Chondrocyte (in vitro differentiated cells): ENCODE results near the gene FASN. TPM values are rescaled to one million over a fixed set of nuclear protein-coding genes. Genes with fewer than 3 reads are reported as not detected.
"Not testable (repeated sequence)": the region's sequence is repeated elsewhere in the genome, so short reads cannot be mapped to it uniquely, and the experiment has no call there.

Experiments
- DNase-seq: peaks from one replicate; pipeline ENCODE4 v3.0.0; 2021; ENCODE audit warnings: mixed read lengths, low spot score
- H3K27ac Mint-ChIP-seq: one replicate; pipeline ENCODE4 v1.8.0; 2021; ENCODE audit warnings: mild to moderate bottlenecking, moderate library complexity, mixed read lengths; ENCODE audit not compliant: unreplicated experiment
- H3K27me3 Mint-ChIP-seq: 2 replicates; pipeline ENCODE4 v1.8.0; 2021; ENCODE audit warnings: low read depth, mixed read lengths
- H3K36me3 Mint-ChIP-seq: 2 replicates; pipeline ENCODE4 v1.8.0; 2021; ENCODE audit warnings: low read depth, mixed read lengths
- H3K4me1 Mint-ChIP-seq: 2 replicates; pipeline ENCODE4 v1.8.0; 2021; ENCODE audit warnings: low read depth, mild to moderate bottlenecking, mixed read lengths
- H3K4me3 Mint-ChIP-seq: one replicate; pipeline ENCODE4 v1.8.0; 2021; ENCODE audit warnings: mild to moderate bottlenecking, moderate library complexity, mixed read lengths; ENCODE audit not compliant: unreplicated experiment
- H3K9me3 Mint-ChIP-seq: 2 replicates; pipeline ENCODE4 v1.8.0; 2021; ENCODE audit warnings: low read depth, mixed read lengths
- CTCF ChIP-seq: fragments of 200-600 bp; sonication (generic); IDR thresholded peaks from 2 replicates; pipeline ENCODE4 v1.5.0; 2021; ENCODE audit warnings: antibody characterized with exemption, mild to moderate bottlenecking, moderate library complexity
- total RNA-seq: library from RNA; stranded (reverse); gene quantifications from 3 replicates; pipeline ENCODE4 v1.2.1, GENCODE V29; 2021

The FASN gene
- total RNA-seq, 1 donor from 2014 or later, result 141 TPM

DNA sequence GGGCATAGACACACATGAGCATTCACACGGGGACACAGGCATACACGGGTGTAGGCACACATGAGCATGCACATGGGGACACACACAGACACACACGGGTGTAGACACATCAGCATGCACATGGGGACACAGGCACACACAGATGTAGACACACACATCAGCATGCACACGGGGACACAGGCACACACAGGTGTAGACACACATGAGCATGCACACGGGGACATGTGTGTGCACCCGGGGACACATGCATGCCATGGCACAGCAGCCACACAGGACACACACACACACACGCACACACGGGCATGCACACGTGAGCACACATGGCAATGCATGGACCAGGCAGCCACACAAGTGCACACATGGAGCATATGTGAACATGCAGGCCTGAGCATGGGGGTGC lies 55.4 kb downstream of the FASN start:
- Mint-ChIP-seq H3K27ac (no peak overlapping the region), H3K27me3 (no peaks in the 10 kb centered on the region), H3K9me3 (no peaks in the 10 kb centered on the region), H3K4me3 (no peak overlapping the region), H3K36me3 (peaks cover 9% of the 10 kb centered on the region), H3K4me1 (peaks cover 4% of the 10 kb centered on the region)
- no peak for DNase-seq
- no peak for TF ChIP-seq CTCF

- no peak for DNase-seq
- no peaks in the 10 kb centered on the region for H3K27me3 Mint-ChIP-seq
- peaks cover 8% of the 10 kb centered on the region for H3K4me1 Mint-ChIP-seq
- H3K36me3 Mint-ChIP-seq, result no peaks in the 10 kb centered on the region
- no peak for TF ChIP-seq CTCF
- no peak overlapping the region for H3K4me3 Mint-ChIP-seq
- peak overlapping the region; percentile 8 for H3K27ac Mint-ChIP-seq
- H3K9me3 Mint-ChIP-seq, result no peaks in the 10 kb centered on the region
Observed at GRCh38 chr17:82041144-82041814, 56.8 kb downstream of the FASN start.

GRCh38 chr17:82039695-82040299 lies 58.2 kb downstream of the FASN start:
- Mint-ChIP-seq H3K4me1 (peaks cover 8% of the 10 kb centered on the region), H3K27ac (no peak overlapping the region), H3K9me3 (no peaks in the 10 kb centered on the region), H3K27me3 (no peaks in the 10 kb centered on the region), H3K4me3 (no peak overlapping the region), H3K36me3 (no peaks in the 10 kb centered on the region)
- no peak for TF ChIP-seq CTCF
- no peak for DNase-seq

- not testable (repeated sequence) for DNase-seq, H3K27me3 Mint-ChIP-seq, H3K4me3 Mint-ChIP-seq, H3K9me3 Mint-ChIP-seq, H3K36me3 Mint-ChIP-seq, H3K27ac Mint-ChIP-seq, H3K4me1 Mint-ChIP-seq
Observed at GRCh38 chr17:82038796-82039409, 59.1 kb downstream of the FASN start.

DNA sequence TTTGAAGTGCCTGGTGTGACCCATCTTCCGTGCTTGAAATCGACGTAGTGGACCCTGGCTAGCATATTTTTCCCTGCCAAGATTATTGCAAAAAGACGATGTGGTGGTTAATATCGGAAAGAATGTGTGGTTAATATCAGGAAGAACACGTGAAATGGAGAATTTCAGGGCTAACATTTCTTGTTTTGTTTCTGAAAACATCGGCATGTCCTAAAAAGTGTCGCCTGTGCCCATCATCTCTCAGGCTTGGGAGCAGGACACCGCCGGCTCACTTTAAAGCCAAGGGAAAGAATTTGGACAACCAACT lies 60.2 kb downstream of the FASN start:
- peak overlapping the region; percentile 96 for H3K27ac Mint-ChIP-seq
- no peak for TF ChIP-seq CTCF
- no peaks in the 10 kb centered on the region for H3K9me3 Mint-ChIP-seq
- no peak for DNase-seq
- no peaks in the 10 kb centered on the region for H3K27me3 Mint-ChIP-seq
- peak overlapping the region; percentile 68 for H3K4me3 Mint-ChIP-seq
- H3K36me3 Mint-ChIP-seq, result no peaks in the 10 kb centered on the region
- H3K4me1 Mint-ChIP-seq, result peaks cover 10% of the 10 kb centered on the region
